ENCODE data around the gene ANKRD44.
"Not testable (repeated sequence)": the region's sequence is repeated elsewhere in the genome, so short reads cannot be mapped to it uniquely, and the experiment has no call there.

The ANKRD44 gene

GRCh38 chr2:197256547-197257170 lies 53.9 kb downstream of the ANKRD44 start:
- DNase-seq: no peak

GRCh38 chr2:197256021-197256420 lies 54.6 kb downstream of the ANKRD44 start:
- DNase-seq: no peak

- peak; percentile 86 for DNase-seq
Measured at GRCh38 chr2:197255543-197255942, 55.0 kb downstream of the ANKRD44 start.

DNA sequence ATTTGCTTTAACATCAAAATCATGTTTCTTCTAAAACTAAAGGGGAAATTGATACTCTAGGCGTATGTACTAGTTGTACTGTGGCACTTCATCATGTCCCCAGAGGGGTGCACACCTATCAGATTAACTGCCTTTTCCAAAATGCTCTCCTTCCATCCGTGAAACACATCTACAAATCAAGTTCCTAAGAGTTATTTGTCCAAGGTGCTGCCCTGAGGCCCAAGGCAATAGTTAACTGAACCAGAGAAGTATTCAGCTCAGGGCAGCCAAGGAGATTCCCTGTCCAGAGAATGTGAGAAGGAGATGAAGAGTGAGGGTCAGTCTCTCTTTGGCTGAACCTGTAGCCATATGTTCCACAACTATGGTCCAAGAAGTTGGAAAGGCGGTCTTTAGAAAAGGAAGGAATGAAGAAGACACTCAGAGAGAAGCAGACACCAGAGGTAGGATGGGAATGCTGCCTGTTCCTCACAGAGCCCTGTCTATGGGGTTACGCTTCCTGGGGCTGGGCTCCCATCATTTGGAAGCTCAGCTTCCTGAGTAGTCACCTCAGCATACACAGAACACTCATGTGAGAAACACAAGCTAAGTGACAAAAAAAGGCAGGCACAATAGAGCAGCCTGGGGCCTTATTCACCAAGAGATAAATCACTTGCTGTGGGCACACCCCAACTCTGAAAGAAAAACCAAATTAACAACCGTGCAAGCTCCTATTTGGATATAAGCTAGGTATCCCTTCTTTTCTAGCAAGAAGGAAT lies 55.6 kb downstream of the ANKRD44 start:
- no peak for DNase-seq

DNA sequence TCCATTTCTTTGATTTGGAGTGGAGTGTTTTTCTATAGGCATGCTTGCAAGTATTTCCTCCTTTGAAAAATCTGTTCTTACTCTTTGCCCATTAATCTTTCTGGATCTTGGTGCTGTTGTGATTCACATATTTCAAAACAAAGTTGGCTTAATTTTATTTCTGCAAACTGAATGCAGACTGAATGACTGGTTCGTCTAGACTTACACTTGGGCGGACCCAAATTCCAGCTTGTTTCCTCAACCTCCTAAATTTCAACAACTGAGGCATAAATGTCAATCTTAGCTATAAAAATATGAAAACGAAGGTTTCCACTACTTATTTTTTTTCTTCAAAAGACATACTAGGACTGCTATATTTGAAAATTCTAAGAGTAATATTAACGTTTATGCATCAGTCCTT lies 59.0 kb downstream of the ANKRD44 start:
- DNase-seq: no peak

DNA sequence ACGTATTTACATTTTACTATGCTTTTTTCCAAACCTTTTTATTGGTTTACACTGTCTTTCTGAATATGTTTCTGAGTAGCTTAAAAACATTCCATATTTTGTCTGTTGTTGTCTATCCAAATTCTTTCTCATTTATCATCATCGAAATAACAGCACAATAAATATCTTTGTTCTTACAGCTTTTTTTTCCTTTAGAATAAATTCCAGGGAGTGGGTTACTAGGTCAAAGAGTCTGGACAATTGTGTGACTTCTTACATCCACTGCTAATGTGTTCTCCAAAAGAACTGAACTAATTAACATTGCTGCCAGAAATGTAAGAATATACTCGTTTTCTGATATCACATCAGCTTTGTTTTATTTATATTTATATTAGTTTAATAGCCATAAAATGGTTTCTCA lies 59.4 kb downstream of the ANKRD44 start:
- no peak for DNase-seq

DNA sequence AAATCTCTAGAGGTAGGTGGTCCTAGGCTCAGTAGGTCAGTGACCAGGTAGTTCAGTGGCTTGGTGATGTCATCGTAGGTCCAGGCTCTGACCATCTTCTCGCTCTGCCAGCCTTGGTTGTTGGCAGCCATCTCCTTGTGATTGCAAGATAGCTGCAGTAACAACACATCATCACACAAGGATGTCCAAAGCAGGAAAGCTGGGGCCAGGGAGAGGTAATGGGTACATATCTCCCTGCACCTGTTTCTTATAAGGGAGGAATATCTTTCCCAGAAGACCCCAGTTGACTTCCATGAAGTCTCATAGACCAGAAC lies 60.5 kb downstream of the ANKRD44 start:
- no peak for DNase-seq

GRCh38 chr2:197249381-197250083 lies 61.0 kb downstream of the ANKRD44 start:
- DNase-seq: no peak

GRCh38 chr2:197248623-197249022 lies 62.0 kb downstream of the ANKRD44 start:
- DNase-seq: peak; percentile 41

DNA sequence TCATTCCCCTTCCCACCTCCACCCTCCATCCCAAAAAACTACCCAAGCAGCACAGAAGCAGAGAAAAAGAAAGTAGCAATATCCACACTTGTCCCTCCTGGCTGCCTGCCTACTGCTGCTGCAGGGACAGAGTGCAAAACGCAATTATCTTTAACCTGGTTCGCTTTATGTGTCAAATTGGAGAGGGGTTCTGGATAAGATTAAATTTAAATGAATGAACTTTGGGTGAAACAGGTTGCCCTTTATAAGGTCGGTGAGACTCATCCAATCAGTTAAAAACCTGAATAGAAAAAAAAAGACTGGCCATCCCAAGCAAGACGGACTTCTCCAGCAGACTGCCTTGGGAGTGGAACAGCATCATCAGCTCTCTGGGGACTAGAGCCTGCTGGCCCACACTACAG lies 62.6 kb downstream of the ANKRD44 start:
- DNase-seq: no peak

- no peak for DNase-seq
Measured at GRCh38 chr2:197247083-197247482, 63.5 kb downstream of the ANKRD44 start.

GRCh38 chr2:197245829-197246804 lies 64.5 kb downstream of the ANKRD44 start:
- DNase-seq: no peak

GRCh38 chr2:197244349-197244748 lies 66.2 kb downstream of the ANKRD44 start:
- DNase-seq: no peak

GRCh38 chr2:197242719-197243118 lies 67.9 kb downstream of the ANKRD44 start:
- DNase-seq: no peak

- DNase-seq: no peak
Measured at GRCh38 chr2:197241596-197241995, 69.0 kb downstream of the ANKRD44 start.

DNA sequence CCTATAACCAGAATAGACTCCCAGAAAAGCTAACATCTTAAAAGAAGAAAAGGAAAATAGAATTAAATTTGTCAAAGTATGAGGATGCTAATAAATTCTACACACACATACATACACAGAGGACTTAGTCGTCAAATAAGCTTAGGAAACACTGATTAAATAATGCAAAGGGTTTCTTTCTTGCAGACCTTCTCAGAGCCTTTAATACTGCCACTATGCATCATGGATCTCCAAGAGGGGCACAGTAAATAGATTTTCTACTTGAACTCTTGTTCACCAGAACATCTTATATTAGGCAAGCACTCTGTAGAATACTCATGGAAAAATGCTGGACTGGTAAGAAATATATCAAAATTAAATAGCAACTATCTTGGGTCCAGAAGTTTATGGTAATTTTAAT lies 69.4 kb downstream of the ANKRD44 start:
- no peak for DNase-seq

- peak; percentile 55 for DNase-seq
Measured at GRCh38 chr2:197240421-197241041, 70.0 kb downstream of the ANKRD44 start.

- not testable (repeated sequence) for DNase-seq
Measured at GRCh38 chr2:197240018-197240417, 70.6 kb downstream of the ANKRD44 start.

DNA sequence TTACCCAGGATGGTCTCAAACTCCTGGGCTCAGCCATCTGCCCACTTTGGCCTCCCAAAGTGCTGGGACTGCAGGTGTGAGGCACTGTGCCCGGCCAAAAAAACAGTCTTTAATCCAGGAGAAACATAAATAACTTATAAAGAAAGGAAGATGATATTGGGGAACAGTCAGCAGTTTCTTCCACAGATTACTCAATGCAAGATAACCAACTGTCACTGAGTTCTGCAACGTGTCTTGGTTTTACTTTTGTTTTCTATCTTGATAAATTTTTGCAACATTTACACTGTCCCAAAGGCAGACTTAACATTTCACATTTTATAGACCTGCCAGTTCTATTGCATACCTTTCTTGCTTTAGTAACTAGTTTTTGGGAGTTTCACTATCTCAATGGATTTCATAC lies 71.1 kb downstream of the ANKRD44 start:
- peak; percentile 49 for DNase-seq

- DNase-seq: peak; percentile 54
Measured at GRCh38 chr2:197238043-197238365, 72.6 kb downstream of the ANKRD44 start.

- DNase-seq: no peak
Measured at GRCh38 chr2:197237291-197238042, 73.1 kb downstream of the ANKRD44 start.

GRCh38 chr2:197236816-197237215 lies 73.8 kb downstream of the ANKRD44 start:
- no peak for DNase-seq
